Astrocyte (in vitro differentiated cells and primary cell): ENCODE measurements around the gene ZMIZ1. TPM values are rescaled to one million over a fixed set of nuclear protein-coding genes. Genes with fewer than 3 reads are reported as not detected.
A peak's percentile ranks its signal among the peaks of the same experiment; 100 is the strongest.

Experiments
- DNase-seq: peaks from one replicate; pipeline ENCODE4 v3.0.0-alpha.2; 2010; ENCODE audit warnings: low read depth
- FAIRE-seq: peaks from 2 replicates; lab custom pipeline; 2011; peaks lifted over from hg19 to GRCh38; lab: Jason Lieb, UNC
- H2AFZ ChIP-seq: 2 replicates; pipeline ENCODE4 v1.6.0; 2012; ENCODE audit warnings: low read depth, low read length, inconsistent platforms
- H3K27ac ChIP-seq: 2 replicates; pipeline ENCODE4 v1.5.1; 2011; ENCODE audit warnings: low read depth, low read length, inconsistent platforms
- H3K27me3 ChIP-seq: 2 replicates; pipeline ENCODE4 v1.6.0; 2011; ENCODE audit warnings: low read length, inconsistent platforms; ENCODE audit not compliant: insufficient read depth
- H3K36me3 ChIP-seq: 2 replicates; pipeline ENCODE4 v1.5.1; 2011; ENCODE audit warnings: low read length, inconsistent platforms; ENCODE audit not compliant: insufficient read depth
- H3K4me1 ChIP-seq: 2 replicates; pipeline ENCODE4 v1.5.1; 2011; ENCODE audit warnings: low read length, inconsistent platforms; ENCODE audit not compliant: insufficient read depth
- H3K4me2 ChIP-seq: 2 replicates; pipeline ENCODE4 v1.6.0; 2012; ENCODE audit warnings: low read length, inconsistent platforms
- H3K4me3 ChIP-seq: 2 replicates; pipeline ENCODE4 v1.5.1; 2011; ENCODE audit warnings: low read depth, mild to moderate bottlenecking, low read length, inconsistent platforms; ENCODE audit not compliant: insufficient read depth
- H3K79me2 ChIP-seq: 2 replicates; pipeline ENCODE4 v1.6.0; 2012; ENCODE audit warnings: mild to moderate bottlenecking, low read length, inconsistent platforms; ENCODE audit not compliant: insufficient read depth
- H3K9ac ChIP-seq: 2 replicates; pipeline ENCODE4 v1.6.0; 2012; ENCODE audit warnings: mild to moderate bottlenecking, low read length, inconsistent platforms
- H3K9me3 ChIP-seq: 2 replicates; pipeline ENCODE4 v1.5.1; 2012; ENCODE audit warnings: low read depth, mild to moderate bottlenecking, low read length, inconsistent platforms; ENCODE audit not compliant: insufficient read depth
- H4K20me1 ChIP-seq: 2 replicates; pipeline ENCODE4 v1.6.0; 2012; ENCODE audit warnings: low read length, inconsistent platforms; ENCODE audit not compliant: insufficient read depth
- H3K27ac Mint-ChIP-seq: one replicate; pipeline ENCODE4 v1.8.0; 2021; ENCODE audit warnings: mild to moderate bottlenecking, mixed read lengths; ENCODE audit not compliant: unreplicated experiment
- H3K27me3 Mint-ChIP-seq: one replicate; pipeline ENCODE4 v1.8.0; 2021; ENCODE audit warnings: low read depth, mixed read lengths; ENCODE audit not compliant: unreplicated experiment
- H3K36me3 Mint-ChIP-seq: one replicate; pipeline ENCODE4 v1.8.0; 2021; ENCODE audit warnings: low read depth, mixed read lengths; ENCODE audit not compliant: unreplicated experiment
- H3K4me1 Mint-ChIP-seq: one replicate; pipeline ENCODE4 v1.8.0; 2021; ENCODE audit warnings: low read depth, mixed read lengths; ENCODE audit not compliant: unreplicated experiment
- H3K4me3 Mint-ChIP-seq: one replicate; pipeline ENCODE4 v1.8.0; 2021; ENCODE audit warnings: mild to moderate bottlenecking, moderate library complexity, mixed read lengths; ENCODE audit not compliant: unreplicated experiment
- H3K9me3 Mint-ChIP-seq: one replicate; pipeline ENCODE4 v1.8.0; 2021; ENCODE audit warnings: mild to moderate bottlenecking, mixed read lengths; ENCODE audit not compliant: unreplicated experiment
- EZH2 ChIP-seq: IDR thresholded peaks from 2 replicates; pipeline ENCODE4 v1.6.1; 2012; ENCODE audit warnings: mild to moderate bottlenecking, low read length, inconsistent platforms; ENCODE audit not compliant: insufficient read depth
- total RNA-seq: library from RNA; stranded (reverse); gene quantifications from 2 replicates; pipeline ENCODE4 v1.2.1, GENCODE V29; 2021
- TF ChIP-seq, protein P1 (sequence below): IDR thresholded peaks from 2 replicates; pipeline ENCODE4 v1.5.1; 2011; ENCODE audit warnings: low read depth, mild to moderate bottlenecking, inconsistent platforms, low read length, moderate library complexity; ENCODE audit not compliant: insufficient read depth

ZMIZ1 gene
- total RNA-seq, 1 donor from 2014 or later, result 45.5 TPM

DNA sequence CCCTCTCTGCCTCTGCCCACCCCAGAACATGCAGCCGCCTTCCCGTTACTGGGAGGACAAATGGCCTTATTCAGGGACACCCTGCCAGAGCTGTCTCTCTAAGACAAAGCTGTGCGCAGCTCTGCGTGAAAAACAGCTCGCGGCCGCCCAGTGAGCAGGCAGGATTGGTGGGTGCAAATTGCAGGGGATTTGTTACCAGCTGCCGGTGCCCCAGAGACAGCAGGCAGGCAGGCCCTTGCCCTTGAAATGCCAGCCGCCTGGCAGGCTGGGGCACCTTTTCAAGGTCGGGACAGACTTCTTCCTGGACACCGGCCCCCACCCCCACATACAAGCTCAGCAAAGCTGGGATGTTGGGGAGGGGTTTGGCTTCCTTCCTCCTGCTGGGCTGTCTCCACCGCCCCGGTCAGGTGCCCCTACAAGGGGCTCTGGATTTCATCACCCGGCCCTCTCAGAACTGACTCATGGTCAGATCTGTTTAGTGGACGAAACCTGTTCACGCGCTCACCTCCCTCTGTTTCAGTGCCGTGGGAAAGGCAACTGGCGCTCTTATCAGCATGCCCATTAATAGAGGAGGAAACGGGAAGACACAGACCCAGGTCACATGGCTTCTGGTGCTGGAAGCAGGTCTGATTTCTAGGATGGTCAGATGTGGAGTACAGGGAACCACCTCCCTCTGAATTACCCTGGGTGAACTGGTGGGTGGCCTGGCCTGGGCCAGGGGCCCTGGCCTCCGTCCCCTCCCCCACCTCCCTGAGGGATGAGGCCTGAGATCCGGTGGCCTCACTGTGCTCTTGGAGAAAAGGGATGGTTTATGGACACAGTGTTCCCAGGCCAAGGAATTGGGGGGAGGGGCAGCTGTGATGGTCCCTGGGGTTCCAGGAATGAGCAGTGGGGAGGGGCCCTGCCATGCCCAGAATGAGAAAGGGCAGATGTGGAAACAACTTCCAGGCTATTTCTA lies 154.6 kb downstream of the ZMIZ1 start:
- peak overlapping the region; percentile 30 for H3K4me3 Mint-ChIP-seq
- Histone ChIP-seq H3K27ac (peak overlapping the region; percentile 34), H3K4me1 (peaks cover 40% of the 10 kb centered on the region), H3K79me2 (peaks cover 21% of the 10 kb centered on the region), H3K9ac (peak overlapping the region; percentile 28), H2AFZ (no peak overlapping the region), H4K20me1 (peaks cover 96% of the 10 kb centered on the region), H3K27me3 (no peaks in the 10 kb centered on the region), H3K36me3 (peaks cover 31% of the 10 kb centered on the region), H3K9me3 (no peaks in the 10 kb centered on the region), H3K4me3 (no peak overlapping the region), H3K4me2 (no peak overlapping the region)
- H3K4me1 Mint-ChIP-seq, result peaks cover 30% of the 10 kb centered on the region
- DNase-seq, result peak; percentile 80
- no peak for TF ChIP-seq EZH2
- TF ChIP-seq, protein P1, sequence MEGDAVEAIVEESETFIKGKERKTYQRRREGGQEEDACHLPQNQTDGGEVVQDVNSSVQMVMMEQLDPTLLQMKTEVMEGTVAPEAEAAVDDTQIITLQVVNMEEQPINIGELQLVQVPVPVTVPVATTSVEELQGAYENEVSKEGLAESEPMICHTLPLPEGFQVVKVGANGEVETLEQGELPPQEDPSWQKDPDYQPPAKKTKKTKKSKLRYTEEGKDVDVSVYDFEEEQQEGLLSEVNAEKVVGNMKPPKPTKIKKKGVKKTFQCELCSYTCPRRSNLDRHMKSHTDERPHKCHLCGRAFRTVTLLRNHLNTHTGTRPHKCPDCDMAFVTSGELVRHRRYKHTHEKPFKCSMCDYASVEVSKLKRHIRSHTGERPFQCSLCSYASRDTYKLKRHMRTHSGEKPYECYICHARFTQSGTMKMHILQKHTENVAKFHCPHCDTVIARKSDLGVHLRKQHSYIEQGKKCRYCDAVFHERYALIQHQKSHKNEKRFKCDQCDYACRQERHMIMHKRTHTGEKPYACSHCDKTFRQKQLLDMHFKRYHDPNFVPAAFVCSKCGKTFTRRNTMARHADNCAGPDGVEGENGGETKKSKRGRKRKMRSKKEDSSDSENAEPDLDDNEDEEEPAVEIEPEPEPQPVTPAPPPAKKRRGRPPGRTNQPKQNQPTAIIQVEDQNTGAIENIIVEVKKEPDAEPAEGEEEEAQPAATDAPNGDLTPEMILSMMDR, result no peak
- no peak for FAIRE-seq
- no peaks in the 10 kb centered on the region for H3K27me3 Mint-ChIP-seq
- peak overlapping the region; percentile 59 for H3K27ac Mint-ChIP-seq
- H3K9me3 Mint-ChIP-seq, result no peaks in the 10 kb centered on the region
- H3K36me3 Mint-ChIP-seq, result peaks cover 19% of the 10 kb centered on the region

DNA sequence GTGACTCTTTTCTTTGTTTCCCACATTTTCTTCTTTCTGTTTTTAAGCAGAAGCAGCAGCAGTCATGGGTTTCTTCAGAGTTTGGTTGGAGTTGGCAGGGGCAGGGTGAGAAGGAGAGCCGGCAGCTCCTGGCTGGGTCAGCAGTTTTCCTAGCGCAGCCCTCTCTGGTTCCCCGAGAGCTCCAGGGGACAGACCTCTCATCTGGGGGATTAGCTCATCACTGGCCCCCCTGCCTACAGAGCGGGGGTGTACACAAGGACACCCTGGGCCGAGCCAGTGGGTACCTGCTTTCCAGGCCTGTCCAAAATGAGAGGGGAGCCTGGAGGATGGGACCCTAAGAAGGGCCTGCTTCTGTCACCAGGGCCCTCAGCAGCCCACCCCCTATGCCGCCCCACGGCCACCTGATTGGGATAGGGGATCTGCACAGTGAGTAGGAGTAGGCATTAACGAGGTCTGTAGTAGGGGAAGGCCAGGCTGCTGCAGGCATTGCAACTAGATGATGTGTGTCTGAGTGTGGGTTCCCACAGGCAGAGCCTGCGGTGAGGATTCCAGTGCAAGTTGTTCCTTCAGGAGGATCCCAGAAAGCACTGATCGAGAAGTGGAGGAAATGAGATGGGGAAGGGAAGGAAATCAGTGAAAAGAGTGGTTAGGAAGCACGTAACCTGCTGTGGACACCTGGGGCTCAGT lies 155.6 kb downstream of the ZMIZ1 start:
- peaks cover 40% of the 10 kb centered on the region for H3K4me1 ChIP-seq
- peaks cover 32% of the 10 kb centered on the region for H3K36me3 ChIP-seq
- no peak overlapping the region for H3K27ac ChIP-seq
- Mint-ChIP-seq H3K4me3 (peak overlapping the region; percentile 45), H3K4me1 (peaks cover 30% of the 10 kb centered on the region), H3K27ac (peak overlapping the region; percentile 59), H3K36me3 (peaks cover 12% of the 10 kb centered on the region), H3K9me3 (no peaks in the 10 kb centered on the region), H3K27me3 (no peaks in the 10 kb centered on the region)
- FAIRE-seq (no peak), DNase-seq (no peak)
- peak overlapping the region; percentile 28 for H3K9ac ChIP-seq
- H3K4me2 ChIP-seq, result no peak overlapping the region
- H3K9me3 ChIP-seq, result no peaks in the 10 kb centered on the region
- H3K27me3 ChIP-seq, result no peaks in the 10 kb centered on the region
- H3K4me3 ChIP-seq, result no peak overlapping the region
- peaks cover 24% of the 10 kb centered on the region for H3K79me2 ChIP-seq
- TF ChIP-seq EZH2, result no peak
- TF ChIP-seq, protein P1, result no peak
- no peak overlapping the region for H2AFZ ChIP-seq
- peaks cover 95% of the 10 kb centered on the region for H4K20me1 ChIP-seq
